PC-9 (cell line): ENCODE results near the gene AADAT. TPM values are rescaled to one million over a fixed set of nuclear protein-coding genes. Genes with fewer than 3 reads are reported as not detected.

Experiments
- BruUV-seq: library from RNA; stranded (reverse); fragments of 400-500 nt; replicated peaks from 2 replicates; lab custom pipeline; 2021; lab: Mats Ljungman, UMichigan
- CTCF ChIA-PET: fragments of 300-600 bp; sonication (Branson Sonifier 250); formaldehyde crosslinking; loops from one replicate; lab custom pipeline; 2022; ENCODE audit warnings: antibody characterized with exemption; lab: Charles Lee
- POLR2A ChIA-PET: fragments of 300-600 bp; sonication (Branson Sonifier 250); formaldehyde crosslinking; loops from one replicate; lab custom pipeline; 2022; ENCODE audit warnings: antibody characterized with exemption; ENCODE audit not compliant: unreplicated experiment; lab: Charles Lee
- DNase-seq, 2 experiments: peaks; one replicate each; pipeline versions ENCODE4 v3.0.0 to v3.0.0-alpha.2; 2015 to 2022; ENCODE audit warnings: mixed read lengths in 1 of 2
- H2AFZ ChIP-seq: fragments of 200-600 bp; sonication (generic); 2 replicates; pipeline ENCODE4 v1.8.1; 2017; ENCODE audit warnings: antibody characterized with exemption
- H3F3A ChIP-seq: fragments of 200-600 bp; sonication (generic); 2 replicates; pipeline ENCODE4 v1.8.1; 2017; ENCODE audit warnings: antibody characterized with exemption, mild to moderate bottlenecking, low read depth; ENCODE audit not compliant: insufficient read depth
- H3K27ac ChIP-seq: fragments of 200-600 bp; sonication (generic); 2 replicates; pipeline ENCODE4 v1.6.1; 2016; ENCODE audit warnings: mixed run types
- H3K27me3 ChIP-seq: fragments of 200-600 bp; sonication (generic); 2 replicates; pipeline ENCODE4 v1.6.1; 2016; ENCODE audit warnings: low read depth, mixed run types; ENCODE audit not compliant: insufficient read depth
- H3K36me3 ChIP-seq: fragments of 200-600 bp; sonication (generic); 2 replicates; pipeline ENCODE4 v1.6.1; 2016; ENCODE audit warnings: low read depth, mixed run types
- H3K4me1 ChIP-seq: fragments of 200-600 bp; sonication (generic); replicated peaks from 2 replicates; pipeline ENCODE4 v1.6.1; 2016; ENCODE audit warnings: mixed run types; ENCODE audit not compliant: insufficient read depth
- H3K4me2 ChIP-seq: fragments of 200-600 bp; sonication (generic); 2 replicates; pipeline ENCODE4 v1.6.1; 2017; ENCODE audit warnings: mixed run types
- H3K4me3 ChIP-seq: fragments of 200-600 bp; sonication (generic); 2 replicates; pipeline ENCODE4 v1.6.1; 2016; ENCODE audit warnings: mixed run types
- H3K79me2 ChIP-seq: fragments of 200-600 bp; sonication (generic); 2 replicates; pipeline ENCODE4 v1.6.1; 2017; ENCODE audit warnings: low read depth, mixed run types
- H3K9me2 ChIP-seq: fragments of 200-600 bp; sonication (generic); 2 replicates; pipeline ENCODE4 v1.8.1; 2017; ENCODE audit warnings: mild to moderate bottlenecking; ENCODE audit not compliant: insufficient read depth
- H3K9me3 ChIP-seq: fragments of 200-600 bp; sonication (generic); 2 replicates; pipeline ENCODE4 v1.8.1; 2016; ENCODE audit warnings: low read depth; ENCODE audit not compliant: insufficient read depth
- H4K20me1 ChIP-seq: fragments of 200-600 bp; sonication (generic); 2 replicates; pipeline ENCODE4 v1.8.1; 2017; ENCODE audit not compliant: insufficient read depth
- EZH2 ChIP-seq: fragments of 200-600 bp; sonication (generic); IDR thresholded peaks from 2 replicates; pipeline ENCODE4 v1.8.0; 2017; ENCODE audit warnings: antibody characterized with exemption, low read depth
- intact Hi-C: fragments of 100-400 bp; cut with micrococcal nuclease; formaldehyde crosslinking; loops from one replicate; pipeline ENCODE4 v1.10.0; 2022; ENCODE audit not compliant: unreplicated experiment
- total RNA-seq: library from RNA; stranded (reverse); gene quantifications from 2 replicates; pipeline ENCODE4 v1.2.3, GENCODE V29; 2021
- TF ChIP-seq, protein P1 (sequence below): fragments of 200-600 bp; sonication (generic); conservative IDR thresholded peaks from 2 replicates; pipeline ENCODE4 v1.6.1; 2017; ENCODE audit warnings: mixed run types, antibody characterized with exemption, mild to moderate bottlenecking, moderate library complexity

Gene AADAT
- total RNA-seq, 1 experiment from 2014 or later = 2.6 TPM

DNA sequence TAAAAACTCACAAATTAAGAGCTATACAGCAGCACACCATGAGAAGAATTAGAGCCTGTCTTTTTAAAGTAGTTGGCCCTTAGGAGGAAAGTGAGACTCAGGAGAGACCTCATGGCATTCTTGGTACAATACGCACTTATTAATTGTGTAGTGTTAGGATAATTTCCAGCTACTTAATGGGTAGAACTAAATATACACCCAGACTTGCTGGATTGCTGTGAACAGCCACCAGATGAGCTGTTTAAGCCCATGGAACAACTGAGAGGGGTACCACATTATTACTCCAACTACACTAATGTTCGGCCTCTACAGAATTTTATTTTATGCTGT is 77.2 kb downstream of the AADAT start:
- no peaks in the 10 kb centered on the region for H3K36me3 ChIP-seq
- H3K27me3 ChIP-seq = no peaks in the 10 kb centered on the region
- ChIA-PET POLR2A (interaction anchor here (0.6 to 0.7 kb wide), 2 partner anchors 401 to 1085 kb away, joined by 3 to 6 read pairs; no protein-coding TSS in a partner anchor), CTCF (no interaction called here)
- BruUV-seq = no TSS peak
- no peaks in the 10 kb centered on the region for H3K9me2 ChIP-seq
- no peak for DNase-seq
- no peaks in the 10 kb centered on the region for H3K79me2 ChIP-seq
- no peaks in the 10 kb centered on the region for H3F3A ChIP-seq
- no peaks in the 10 kb centered on the region for H3K9me3 ChIP-seq
- H3K4me1 ChIP-seq = no peaks in the 10 kb centered on the region
- TF ChIP-seq EZH2 = no peak
- TF ChIP-seq, protein P1, sequence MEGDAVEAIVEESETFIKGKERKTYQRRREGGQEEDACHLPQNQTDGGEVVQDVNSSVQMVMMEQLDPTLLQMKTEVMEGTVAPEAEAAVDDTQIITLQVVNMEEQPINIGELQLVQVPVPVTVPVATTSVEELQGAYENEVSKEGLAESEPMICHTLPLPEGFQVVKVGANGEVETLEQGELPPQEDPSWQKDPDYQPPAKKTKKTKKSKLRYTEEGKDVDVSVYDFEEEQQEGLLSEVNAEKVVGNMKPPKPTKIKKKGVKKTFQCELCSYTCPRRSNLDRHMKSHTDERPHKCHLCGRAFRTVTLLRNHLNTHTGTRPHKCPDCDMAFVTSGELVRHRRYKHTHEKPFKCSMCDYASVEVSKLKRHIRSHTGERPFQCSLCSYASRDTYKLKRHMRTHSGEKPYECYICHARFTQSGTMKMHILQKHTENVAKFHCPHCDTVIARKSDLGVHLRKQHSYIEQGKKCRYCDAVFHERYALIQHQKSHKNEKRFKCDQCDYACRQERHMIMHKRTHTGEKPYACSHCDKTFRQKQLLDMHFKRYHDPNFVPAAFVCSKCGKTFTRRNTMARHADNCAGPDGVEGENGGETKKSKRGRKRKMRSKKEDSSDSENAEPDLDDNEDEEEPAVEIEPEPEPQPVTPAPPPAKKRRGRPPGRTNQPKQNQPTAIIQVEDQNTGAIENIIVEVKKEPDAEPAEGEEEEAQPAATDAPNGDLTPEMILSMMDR = no peak
- no peaks in the 10 kb centered on the region for H4K20me1 ChIP-seq
- no peak overlapping the region for H3K4me3 ChIP-seq
- H2AFZ ChIP-seq = no peak overlapping the region
- intact Hi-C loops = no loop called here
- H3K27ac ChIP-seq = no peak overlapping the region
- no peak overlapping the region for H3K4me2 ChIP-seq

DNA sequence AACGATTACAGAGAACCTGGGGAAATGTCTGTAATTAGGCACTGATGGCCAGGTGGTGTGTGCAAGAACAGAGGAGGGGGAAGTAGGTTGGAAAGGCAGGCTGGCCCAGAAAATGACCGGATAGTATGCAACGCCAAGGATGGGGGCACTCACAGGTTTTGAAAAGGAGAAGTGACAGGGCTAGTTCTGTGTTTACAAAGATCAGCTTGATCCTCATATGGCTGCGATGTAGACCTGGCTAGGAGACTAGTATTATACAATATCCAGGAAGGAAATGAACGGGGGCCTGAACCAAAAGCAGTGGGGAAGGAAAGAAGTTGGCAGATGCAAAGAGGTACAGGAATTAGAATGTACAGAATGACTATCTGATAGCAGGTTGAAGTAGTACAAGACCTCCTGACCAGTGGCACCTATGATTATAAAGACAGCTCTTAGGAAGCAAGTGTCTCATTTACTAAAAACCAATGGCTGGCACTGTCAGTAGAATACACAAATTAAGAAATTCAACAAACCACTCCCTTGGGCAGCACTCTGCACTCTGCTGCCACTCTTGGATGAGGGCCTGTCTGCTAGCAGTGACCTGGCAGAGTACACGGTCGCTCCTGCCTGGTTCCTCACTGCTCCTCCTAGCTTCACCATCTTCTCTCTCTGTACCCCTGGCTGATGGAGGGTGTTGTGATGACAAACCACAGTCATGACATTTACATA is 77.7 kb downstream of the AADAT start:
- H3K9me2 ChIP-seq = no peaks in the 10 kb centered on the region
- H3K27ac ChIP-seq = no peak overlapping the region
- no peak overlapping the region for H3K4me2 ChIP-seq
- no peaks in the 10 kb centered on the region for H4K20me1 ChIP-seq
- H3F3A ChIP-seq = no peaks in the 10 kb centered on the region
- no TSS peak for BruUV-seq
- H3K4me1 ChIP-seq = no peaks in the 10 kb centered on the region
- H3K9me3 ChIP-seq = no peaks in the 10 kb centered on the region
- no peak overlapping the region for H3K4me3 ChIP-seq
- no peaks in the 10 kb centered on the region for H3K36me3 ChIP-seq
- no peak for TF ChIP-seq EZH2
- TF ChIP-seq, protein P1 = no peak
- no peak for DNase-seq
- no peak overlapping the region for H2AFZ ChIP-seq
- CTCF ChIA-PET = no interaction called here
- H3K79me2 ChIP-seq = no peaks in the 10 kb centered on the region
- intact Hi-C loops = no loop called here
- no peaks in the 10 kb centered on the region for H3K27me3 ChIP-seq
- POLR2A ChIA-PET = interaction anchor here (0.6 to 0.7 kb wide), 2 partner anchors 400 to 1084 kb away, joined by 3 to 6 read pairs; no protein-coding TSS in a partner anchor

Other genes with a start within 250 kb of the AADAT start
- 6.2 and 6.9 TPM in 2 replicates for gene MFAP3L, start 63.6 kb downstream of the AADAT start, total RNA-seq